22Rv1 (cell line): Measurements from ENCODE around the gene NKX2-1.

Experiments used
- ZFX ChIP-seq: fragments of 450-650 bp; IDR thresholded peaks from 2 replicates; pipeline ENCODE4 v1.6.1; 2017; ENCODE audit warnings: antibody characterized with exemption, borderline replicate concordance
- TF ChIP-seq, protein P1 (sequence below): fragments of 450-650 bp; IDR thresholded peaks from 2 replicates; pipeline ENCODE4 v1.5.1; 2017; ENCODE audit warnings: mild to moderate bottlenecking

DNA sequence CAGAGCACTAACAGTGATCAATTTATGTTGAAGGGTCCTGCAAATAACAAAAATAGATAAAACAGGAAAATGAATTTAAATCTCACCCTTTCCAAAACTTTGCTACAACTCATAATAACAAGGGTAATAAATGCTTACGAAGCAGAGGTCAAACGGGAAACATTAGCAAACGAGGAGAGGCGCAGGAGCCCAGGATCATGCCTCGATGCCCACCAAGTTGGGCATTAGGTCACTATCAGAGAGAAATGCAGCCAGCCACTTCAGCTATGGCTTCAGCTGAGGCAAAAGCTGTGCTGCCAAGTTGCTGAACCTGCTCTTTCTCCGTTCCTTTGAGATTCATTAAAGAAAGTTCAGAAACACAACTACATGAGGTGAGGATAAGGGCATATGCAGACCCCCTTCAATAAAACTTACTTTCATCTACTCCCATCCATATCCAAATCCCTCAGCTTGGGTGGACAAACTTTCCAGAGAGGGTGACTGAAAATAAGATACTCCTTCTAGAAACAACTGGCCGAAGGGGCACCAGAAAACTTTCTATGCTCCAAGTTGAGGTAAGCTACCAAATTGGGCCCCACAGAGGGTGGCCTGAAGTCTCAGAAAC lies 7.9 kb downstream of the NKX2-1 start:
- TF ChIP-seq, protein P1, sequence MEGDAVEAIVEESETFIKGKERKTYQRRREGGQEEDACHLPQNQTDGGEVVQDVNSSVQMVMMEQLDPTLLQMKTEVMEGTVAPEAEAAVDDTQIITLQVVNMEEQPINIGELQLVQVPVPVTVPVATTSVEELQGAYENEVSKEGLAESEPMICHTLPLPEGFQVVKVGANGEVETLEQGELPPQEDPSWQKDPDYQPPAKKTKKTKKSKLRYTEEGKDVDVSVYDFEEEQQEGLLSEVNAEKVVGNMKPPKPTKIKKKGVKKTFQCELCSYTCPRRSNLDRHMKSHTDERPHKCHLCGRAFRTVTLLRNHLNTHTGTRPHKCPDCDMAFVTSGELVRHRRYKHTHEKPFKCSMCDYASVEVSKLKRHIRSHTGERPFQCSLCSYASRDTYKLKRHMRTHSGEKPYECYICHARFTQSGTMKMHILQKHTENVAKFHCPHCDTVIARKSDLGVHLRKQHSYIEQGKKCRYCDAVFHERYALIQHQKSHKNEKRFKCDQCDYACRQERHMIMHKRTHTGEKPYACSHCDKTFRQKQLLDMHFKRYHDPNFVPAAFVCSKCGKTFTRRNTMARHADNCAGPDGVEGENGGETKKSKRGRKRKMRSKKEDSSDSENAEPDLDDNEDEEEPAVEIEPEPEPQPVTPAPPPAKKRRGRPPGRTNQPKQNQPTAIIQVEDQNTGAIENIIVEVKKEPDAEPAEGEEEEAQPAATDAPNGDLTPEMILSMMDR = no peak
- TF ChIP-seq ZFX = no peak
